Measurements from ENCODE around the gene RWDD3.

DNA sequence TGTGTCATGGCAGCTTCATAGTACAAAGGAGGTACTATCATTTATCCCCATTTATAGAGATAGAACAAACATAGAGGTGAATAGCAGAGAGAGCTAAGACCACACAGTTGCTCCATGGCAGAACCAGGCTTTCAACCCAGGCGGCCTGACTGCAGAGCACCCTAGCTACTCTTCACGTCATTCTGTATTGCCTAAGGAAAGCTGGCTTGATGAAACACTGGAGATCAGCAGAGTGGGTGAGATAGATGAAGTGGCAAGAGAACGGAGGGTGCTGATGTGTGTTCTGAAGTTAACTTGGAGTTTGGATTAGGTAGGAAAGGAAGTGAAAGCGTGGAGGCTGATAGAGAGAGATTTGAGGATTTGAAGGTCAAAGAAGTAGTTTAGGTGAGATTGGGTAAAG, 47.9 kb upstream of the RWDD3 start:
- no peak for TF ChIP-seq CTCF (IDR thresholded peaks at IDR 0.05)
- TF ChIP-seq EP300 (IDR thresholded peaks at IDR 0.05) = no peak

Data from gastroesophageal sphincter (tissue), 3 donors.